ENCODE measurements around the gene TMEM181.

Gene TMEM181

DNA sequence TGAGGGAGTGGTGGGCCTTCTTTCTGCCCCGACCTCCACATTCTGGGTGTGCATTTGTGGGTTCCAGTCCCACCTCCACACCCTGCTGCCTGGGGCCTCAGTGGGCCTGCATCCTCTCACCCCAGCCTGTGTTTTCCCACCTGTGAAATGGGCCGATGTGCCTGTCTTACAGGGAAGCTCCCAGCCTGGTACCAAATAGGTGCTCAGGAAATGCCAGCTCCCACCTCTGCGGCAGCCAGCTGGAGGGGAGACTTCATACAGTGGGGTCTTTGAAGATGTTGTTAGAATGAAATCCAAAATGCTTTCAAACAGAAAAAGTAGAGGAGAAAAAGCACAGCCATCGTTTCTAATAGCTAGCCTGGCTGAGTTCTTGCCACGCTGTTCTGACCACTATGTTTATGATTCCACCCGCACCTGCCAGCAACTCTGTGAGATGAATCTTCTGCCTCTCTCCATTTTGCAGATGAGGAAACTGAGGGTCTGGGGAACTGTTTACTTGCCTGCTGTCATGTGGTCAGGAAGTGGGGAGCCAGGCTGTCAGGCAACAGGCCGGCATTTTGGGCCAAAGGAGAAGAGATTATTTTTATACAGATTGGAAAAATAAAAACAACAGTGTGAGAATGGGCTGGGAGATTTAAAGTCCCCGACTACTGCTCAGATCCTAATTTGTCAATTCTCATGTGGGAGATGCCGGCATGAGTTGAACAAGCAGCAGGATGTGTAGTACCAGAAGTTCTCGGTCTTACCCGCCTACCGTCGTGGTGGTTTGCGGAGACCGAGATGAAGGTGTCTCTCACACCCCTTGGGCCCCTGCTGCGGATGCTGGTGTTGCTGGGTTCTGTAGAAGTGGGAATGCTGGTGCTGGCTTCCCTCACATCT lies 4.6 kb downstream of the TMEM181 start:
- no peak for DNase-seq (ENCODE audit: low spot score)

DNA sequence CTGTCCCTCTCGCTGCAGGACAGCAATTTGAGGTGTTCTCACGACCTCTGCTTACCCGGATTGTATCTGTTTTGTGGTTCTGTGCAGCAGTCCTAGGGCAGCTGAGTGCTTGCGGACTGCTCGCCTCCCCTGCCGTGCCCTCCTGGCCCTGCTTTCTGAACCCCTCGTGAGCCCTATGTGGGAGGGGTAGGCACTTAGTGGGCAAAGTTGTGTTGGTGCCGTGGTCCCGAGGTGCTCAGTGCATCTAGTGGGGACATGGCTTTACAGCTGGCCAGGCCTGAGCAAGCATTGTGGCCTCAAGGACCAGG lies 5.2 kb downstream of the TMEM181 start:
- DNase-seq (ENCODE audit: low spot score): no peak

DNA sequence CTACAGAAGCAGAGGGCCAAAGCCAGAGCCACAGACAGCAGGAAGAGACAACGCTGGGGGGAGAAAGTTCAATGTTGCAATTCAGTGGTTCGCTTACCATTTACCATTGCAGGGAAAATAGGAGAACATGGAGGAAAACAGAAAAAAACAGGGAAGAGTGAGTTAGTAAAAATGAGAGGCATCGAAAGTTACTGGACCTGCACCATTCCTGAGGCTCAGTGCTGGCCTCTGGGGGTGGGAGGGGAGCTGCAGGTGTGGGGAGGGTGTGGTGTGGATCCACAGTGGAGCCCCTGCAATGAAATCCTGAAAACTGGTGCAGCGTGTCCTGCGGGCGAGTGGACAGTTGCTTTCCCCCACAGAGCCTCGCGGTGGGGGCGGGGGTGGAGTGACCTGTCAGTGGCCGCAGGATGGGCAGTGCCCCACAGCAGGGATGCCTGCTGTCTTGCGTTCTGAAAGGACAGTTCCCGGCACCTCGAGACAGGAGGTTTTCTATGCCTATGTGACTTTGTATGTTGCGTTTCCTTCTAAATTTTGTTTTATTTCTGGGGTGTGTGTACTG lies 5.7 kb downstream of the TMEM181 start:
- no peak for DNase-seq (ENCODE audit: low spot score)

DNA sequence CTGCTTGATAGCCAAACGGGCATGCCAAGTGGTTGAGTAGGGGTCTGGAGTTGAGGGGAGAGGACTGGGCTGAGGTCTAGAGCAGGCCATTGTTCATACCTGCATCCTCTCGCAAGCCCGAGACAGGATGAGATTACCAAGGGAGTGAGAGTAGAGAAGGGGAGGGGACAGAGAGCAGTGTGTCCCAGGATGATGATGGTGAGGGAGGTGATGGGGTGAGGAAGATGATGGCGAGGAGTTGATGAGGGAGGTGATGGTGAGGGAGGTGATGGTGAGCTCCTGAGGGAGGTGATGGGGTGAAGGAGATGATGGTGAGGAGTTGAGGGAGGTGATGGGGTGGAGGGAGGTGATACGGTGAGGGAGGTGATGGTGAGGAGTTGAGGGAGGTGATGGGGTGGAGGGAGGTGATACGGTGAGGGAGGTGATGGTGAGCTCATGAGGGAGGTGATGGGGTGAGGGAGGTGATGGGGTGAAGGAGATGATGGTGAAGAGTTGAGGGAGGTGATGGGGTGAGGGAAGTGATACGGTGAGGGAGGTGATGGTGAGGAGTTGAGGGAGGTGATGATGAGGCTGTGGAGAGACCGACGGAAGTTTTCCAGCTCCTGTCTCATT lies 6.4 kb downstream of the TMEM181 start:
- no peak for DNase-seq (ENCODE audit: low spot score)

DNA sequence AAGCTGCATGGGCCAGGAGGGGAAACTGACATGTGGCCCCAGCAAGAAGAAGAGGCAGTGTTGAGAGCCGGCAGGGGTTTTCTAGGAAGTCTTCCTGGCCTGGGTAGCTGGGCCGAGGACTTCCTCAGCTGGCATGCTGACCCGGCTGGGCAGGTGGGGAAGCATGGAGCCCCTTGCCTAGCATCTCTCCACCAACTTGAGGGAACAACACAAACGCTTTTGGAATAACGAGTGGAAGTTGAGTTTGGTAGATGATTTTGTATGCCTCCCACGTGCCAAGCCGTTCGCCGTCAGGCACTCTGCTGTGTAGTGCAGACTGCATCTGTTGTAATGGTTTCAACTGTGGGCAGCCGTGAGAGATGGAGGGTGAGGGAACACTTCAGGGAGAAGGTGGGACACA lies 7.3 kb downstream of the TMEM181 start:
- no peak for DNase-seq (ENCODE audit: low spot score)

DNA sequence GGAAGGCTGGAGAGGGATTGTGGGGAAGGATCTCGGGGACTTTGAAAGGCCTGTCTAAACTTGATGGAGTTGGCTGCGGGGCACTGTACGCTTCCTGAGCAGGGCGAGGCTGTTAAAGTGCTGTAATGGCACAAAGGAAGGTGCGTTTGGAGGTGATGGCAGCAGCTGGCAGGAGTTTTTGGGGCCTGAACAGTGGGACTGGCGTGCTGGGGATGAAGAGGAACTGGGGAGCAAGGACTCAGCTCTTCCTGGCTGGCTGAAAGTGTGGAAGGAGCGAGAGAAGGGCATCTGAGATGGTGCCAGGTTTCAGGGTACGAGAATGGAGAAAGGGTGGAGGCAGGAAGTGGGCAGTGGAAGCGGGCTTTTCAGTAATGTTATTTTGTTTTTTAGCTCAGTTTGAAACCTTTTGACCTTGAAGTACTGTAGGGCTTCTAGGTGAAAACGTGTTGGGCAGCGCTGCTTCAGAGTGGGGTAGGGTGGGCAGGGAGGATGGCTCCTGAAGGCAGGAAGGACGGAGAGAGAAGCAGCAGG lies 8.0 kb downstream of the TMEM181 start:
- DNase-seq (ENCODE audit: low spot score): no peak

DNA sequence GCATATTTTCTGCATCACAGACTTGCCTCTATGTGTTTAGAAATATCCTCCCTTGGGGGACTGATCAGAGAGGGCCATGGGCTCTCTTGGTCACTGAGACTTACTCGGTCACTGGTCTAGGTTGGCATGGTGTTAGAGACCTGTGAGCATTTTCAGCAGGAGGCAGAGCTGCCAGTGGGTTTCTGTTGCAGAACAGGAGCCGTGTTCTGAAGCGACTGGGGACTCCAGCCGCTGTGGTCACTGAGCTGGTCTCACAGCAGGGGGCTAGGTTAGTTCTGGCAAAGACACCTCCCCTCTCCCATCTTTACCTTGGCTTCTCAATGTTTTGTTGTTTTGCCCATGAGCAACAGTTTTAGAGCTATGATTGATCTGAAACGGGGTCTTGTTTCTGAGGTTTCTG lies 8.7 kb downstream of the TMEM181 start:
- DNase-seq (ENCODE audit: low spot score): no peak

DNA sequence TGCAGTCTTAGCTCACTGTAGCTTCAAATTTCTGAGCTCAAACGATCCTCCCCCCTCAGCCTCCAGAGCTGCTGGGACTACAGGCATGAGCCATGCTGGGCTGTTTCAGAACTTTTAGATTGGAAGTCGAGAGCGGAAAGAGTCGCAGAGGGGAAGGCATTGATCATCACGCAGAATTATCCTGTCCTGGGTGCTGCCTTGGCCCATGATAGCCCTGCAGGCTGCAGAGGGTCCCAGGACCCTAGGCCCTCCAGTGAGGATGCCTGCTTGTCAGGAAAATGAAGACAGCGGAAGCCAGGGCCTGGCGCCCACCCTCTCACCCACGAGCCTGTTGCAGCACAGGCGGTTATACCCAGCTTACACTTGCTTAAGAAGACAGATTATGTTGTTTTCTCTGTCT lies 9.1 kb downstream of the TMEM181 start:
- DNase-seq (ENCODE audit: low spot score): no peak

DNA sequence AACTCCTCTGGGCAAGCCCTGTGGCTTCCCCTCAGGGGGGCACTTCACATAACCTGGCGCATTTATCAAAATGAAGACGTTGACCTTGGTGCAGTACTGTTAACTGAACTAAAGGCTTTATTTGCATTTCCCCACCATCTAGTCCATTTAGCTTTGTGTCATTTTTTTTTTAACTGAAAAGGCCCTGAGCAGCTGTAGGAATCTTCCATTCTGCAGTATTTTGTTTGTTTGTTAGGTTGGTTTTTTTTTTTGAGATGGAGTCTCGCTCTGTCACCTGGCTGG lies 10.7 kb downstream of the TMEM181 start:
- DNase-seq (ENCODE audit: low spot score): no peak

DNA sequence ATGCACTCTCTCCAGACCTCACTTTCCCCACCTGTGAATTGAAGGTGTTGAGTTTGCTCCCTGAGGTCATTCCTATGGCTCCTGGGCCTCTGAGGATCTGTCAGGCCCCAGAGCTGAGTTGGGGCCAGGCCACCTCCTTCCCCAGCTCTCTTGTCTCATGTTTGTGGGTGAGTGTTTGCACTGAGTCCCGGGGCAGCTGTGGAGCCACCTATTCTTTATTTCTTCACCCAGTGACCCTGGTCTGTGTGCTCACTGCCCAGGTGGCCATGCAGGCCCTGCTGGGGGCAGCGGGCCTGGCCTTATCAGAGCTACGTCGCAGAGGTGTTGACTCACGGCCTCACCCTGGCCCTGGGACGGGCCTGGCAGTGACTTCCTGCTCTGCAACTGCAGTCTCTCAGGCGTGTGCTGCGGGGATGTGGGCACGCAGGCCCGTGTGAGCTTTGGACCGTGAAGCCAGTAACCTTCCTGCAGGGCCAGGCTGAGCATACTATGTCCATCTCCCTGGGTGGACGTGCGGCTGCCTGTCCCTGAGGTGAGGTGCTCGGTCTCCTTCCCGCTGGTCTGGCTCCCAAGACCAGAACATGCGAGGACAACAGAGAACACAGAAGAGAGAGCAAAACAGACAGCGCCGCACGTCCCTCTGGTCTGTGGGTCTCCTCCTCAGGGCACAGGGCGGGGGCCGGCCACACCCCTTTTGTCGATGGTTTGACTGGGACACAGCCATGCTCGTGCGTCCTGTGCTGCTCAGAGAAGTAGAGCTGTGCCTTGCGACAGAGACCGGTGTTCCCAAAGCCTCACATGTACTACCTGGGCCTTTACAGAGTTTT lies 12.1 kb downstream of the TMEM181 start:
- DNase-seq (ENCODE audit: low spot score): no peak

DNA sequence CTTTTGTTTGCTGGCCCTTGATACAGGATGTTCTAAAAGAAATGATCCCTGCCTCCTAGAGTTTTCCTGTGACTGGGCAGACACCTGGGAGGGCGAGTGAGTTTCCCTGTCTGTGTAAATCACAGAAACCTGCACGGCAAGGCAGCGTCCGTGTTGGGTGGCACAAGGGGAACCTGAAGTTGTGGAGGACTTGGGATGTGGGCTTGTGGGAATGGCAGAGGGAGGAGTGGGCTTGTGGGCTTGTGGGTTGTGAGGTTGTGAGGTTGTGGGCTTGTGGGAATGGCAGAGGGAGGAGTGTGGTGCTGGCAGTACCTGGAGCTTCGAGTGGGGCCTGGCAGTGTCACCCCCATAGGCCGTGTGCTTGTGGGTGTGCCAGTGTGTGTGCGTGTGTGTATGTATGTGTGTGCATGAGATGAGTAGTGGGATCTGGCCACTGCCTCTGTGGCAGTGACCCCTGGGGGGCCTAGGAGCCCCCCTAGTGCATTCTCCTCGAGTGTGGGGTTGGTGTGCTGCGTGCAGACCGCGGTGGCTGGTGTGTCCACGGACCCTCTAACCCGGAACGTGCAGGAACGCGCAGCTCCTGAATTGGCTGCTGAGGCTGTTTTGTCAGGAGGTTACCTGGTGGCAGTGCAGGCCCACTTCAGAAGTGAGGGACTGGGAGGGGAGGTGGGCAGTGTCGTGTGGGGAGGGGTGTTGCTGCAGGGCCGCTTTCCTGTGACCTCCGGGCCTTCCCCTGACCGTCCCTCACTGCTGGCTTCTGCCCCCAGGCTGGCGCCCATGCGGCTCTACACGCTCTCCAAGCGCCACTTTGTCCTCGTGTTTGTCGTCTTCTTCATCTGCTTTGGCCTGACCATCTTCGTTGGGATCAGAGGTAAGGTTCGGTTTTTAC lies 13.0 kb downstream of the TMEM181 start:
- DNase-seq (ENCODE audit: low spot score): no peak

DNA sequence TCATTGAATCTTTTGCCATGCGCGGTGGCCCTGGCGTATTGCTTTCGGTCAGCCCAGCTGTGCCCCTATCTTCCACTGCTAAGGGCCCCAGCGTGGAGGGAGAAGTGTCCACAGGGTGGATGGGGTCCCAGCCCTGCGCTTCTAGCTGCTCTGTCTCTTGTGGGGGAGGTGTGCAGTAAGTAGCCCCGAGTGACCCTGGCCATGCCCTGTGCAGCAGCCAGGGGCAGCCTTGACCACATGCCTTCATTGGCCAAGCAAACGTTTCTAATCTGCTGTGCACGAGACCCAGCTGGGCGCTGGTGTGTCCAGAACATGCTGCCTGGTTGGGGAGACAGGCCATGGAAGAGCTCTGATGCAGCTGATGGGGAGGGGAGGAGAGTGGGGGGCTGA lies 13.6 kb downstream of the TMEM181 start:
- DNase-seq (ENCODE audit: low spot score): no peak

DNA sequence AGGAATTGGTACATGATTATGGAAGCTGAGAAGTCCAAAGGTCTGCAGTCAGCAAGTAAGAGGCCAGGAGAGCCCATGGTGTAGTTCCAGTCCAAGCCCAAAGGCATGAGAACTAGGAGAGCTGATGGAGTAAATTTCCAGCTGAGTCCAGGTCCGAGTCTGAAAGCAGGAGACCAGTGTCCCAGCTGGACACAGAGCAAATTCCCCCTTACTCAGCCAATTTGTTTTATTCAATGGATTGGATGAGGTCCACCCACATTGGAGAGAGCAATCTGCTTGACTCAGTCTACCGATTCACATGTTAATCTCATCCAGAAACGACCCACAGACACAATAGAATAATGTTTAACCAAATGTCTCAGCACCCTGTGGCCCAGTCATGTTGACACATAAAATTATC lies 14.9 kb downstream of the TMEM181 start:
- DNase-seq (ENCODE audit: low spot score): no peak

DNA sequence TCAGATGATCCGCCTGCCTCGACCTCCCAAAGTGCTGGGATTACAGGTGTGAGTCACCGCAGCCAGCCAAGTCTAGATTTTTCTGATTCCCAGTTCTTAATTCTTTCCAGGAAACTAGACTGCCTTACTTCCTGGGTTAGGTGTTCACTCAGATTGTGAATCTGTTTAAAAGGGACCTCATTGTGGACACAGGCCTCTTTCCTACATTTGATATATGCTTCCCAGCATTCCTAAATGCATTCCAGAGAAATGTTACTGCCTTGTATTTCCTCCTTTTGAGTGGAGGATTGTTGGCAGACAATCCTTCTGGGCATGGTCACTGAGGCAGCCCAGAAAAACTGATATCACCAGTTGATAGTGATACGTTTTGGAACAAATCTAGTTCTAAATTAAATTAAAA lies 15.7 kb downstream of the TMEM181 start:
- no peak for DNase-seq (ENCODE audit: low spot score)

DNA sequence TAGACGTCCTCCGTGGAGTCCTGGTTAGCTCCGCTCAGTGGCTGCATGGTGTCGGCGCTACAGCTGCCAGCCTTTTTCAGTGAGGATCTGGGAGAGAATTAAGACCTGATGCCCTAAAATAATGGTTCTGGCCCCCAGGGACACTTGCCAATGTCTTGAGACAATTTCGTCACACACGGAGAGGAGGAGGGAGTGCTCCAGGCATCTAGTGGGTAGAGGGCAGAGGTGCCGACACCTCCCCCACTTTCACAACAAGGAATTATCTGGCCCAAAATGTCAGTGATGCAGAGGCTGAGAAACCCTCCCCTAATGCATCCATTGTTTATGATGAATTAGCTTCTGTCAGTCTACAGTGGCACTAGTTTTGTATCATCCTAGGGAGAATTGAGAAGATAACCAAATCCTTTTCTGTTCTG lies 24.4 kb downstream of the TMEM181 start:
- DNase-seq (ENCODE audit: low spot score): no peak

DNA sequence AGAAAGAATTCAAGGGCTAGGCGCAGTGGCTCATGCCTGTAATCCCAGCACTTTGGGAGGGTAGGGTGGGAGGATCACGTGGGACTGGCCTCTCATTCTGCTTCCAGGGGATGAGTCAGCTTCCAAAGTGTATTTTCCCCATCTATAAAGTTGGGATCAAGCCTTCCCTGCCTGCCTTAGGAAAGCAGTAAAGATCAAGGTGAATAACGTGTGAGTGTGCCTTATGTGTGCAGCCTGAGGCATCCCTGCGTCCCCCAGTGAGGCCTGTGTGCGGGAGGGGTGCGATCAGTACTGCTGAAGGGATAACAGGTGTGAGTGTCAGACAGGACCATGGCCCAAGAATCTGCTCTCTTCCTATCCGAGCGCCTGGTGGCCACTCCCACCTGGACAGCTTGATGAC lies 26.8 kb downstream of the TMEM181 start:
- DNase-seq (ENCODE audit: low spot score): no peak

DNA sequence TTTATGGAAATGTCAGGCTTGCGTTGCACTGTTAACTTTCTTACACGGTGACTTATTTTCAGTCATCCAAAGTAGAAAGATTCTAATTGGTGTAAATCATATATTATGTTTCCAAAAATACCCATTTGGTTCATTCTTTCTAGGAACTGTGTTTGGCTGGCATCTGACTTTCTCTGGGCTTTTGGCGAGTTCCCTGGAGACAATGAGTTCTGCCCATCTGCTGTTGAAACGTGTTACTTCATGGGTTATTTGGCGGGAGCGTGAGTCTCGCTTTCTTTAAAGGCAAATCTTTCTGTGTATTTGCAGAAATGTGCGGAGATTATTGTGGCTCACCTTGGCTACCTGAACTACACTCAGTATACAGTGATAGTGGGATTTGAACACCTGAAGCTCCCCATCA lies 29.5 kb downstream of the TMEM181 start:
- no peak for DNase-seq (ENCODE audit: low spot score)

DNA sequence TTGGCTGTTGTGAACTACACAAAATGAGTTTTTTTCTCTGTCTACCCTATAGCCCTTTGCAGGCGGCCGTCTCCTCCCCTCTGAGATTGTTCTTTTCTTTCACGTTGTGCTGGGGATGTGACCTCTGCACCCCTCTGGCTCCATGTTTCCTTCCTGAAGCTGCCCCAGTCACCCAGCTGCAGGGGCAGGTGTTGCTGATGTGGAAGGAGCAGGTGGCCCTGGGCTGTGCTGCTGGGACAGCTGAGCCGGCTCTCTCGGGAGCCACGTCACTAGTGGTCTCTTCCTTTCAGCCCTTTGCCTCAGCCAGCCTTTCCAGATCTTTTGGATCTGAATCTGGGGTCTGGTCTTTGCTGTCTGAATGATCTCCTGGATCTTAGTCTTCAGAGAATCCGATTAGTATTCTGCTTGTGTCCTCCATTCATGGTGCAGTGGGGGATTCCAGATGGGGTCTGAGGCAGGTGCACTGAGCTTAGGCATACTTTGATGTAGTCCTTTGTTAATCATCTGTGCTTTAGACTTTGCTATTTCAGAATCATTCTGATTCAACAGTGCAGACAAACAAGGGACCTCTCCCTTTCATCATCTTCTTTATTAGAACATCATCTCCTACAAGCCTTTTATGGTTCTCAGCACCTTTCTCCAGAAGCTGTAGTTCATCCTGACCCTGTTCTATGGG lies 31.4 kb downstream of the TMEM181 start:
- DNase-seq (ENCODE audit: low spot score): no peak

DNA sequence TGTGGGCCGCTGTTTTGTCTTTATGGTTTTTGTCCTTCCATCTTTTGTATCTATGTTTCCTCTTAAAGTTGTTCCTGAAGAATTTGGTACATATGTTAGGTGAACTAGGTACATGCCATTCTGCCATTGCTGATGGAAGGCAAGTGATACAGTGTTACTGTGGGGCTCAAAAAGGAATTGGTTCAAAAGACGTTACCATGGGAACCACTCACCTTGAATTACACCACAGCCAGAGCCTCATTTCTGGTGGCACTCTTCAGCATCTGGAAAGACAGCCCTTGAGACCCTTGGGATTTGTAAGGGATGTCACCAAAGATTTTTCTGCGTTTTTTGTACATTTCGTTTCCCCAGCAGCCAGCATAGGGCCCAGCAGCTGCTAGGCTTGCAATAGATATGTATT lies 31.9 kb downstream of the TMEM181 start:
- no peak for DNase-seq (ENCODE audit: low spot score)

DNA sequence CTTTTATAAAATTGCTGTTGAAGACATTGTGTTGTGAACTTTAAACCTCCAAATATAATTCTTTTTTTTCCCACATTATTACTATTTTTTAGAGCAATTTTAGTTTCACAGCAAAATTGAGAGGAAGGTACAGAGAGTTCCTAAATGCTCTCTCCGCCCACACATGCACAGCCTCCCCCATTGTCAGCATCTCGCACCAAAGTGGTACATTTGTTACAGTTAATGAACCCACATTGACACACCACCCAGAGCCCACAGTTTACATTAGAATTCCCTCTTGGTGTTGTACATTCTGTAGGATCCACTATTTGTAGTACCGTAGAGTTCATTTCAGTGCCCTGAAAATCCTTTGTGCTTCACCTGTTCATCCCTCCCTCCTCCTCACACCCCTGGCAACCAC lies 33.8 kb downstream of the TMEM181 start:
- no peak for DNase-seq (ENCODE audit: low spot score)

DNA sequence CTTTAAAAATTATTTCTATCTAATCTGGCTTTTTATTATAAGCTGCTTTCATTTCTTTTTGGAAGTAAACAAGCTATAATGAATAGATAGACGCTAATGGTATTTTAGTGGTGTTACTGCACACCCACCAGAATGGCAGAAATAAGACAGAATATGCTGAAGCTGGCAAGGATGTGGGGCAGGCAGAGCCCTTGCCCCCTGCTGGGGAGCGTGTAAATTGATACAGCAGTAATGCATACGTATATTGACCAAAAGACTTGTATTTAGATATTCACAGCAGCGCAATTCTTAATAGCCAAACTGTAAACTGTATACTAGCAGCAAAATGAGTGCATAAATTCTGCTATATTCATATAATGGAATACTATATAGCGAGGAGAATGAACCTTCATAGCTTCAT lies 35.3 kb downstream of the TMEM181 start:
- peak; percentile 44 for DNase-seq (ENCODE audit: low spot score)
